ENCODE data around the gene C19orf85. TPM values are rescaled to one million over a fixed set of nuclear protein-coding genes. Genes with fewer than 3 reads are reported as not detected.

C19orf85 gene
- total RNA-seq = not detected in 2 replicates
- long read RNA-seq = 0 reads

- Mint-ChIP-seq H3K27me3 (ENCODE audit: unreplicated experiment) (no peaks in the 10 kb centered on the region), H3K27ac (ENCODE audit: unreplicated experiment) (no peak within 1 kb of the TSS), H3K9me3 (ENCODE audit: unreplicated experiment) (no peaks in the 10 kb centered on the region), H3K36me3 (ENCODE audit: unreplicated experiment) (no peaks in the 10 kb centered on the region), H3K4me1 (ENCODE audit: unreplicated experiment) (peaks cover 25% of the 10 kb centered on the region), H3K4me3 (ENCODE audit: unreplicated experiment) (no peak within 1 kb of the TSS)
- no peak for TF ChIP-seq CTCF (IDR thresholded peaks at IDR 0.05)
- DNase-seq (ENCODE audit: extremely low spot score, unreplicated experiment) = no peak
Observed at GRCh38 chr19:55464662-55465054, at the start of gene C19orf85. Gene C19orf85, minus strand, starts transcription at chr19:55464751. Its CDS starts 197 bp downstream, at chr19:55464554.

DNA sequence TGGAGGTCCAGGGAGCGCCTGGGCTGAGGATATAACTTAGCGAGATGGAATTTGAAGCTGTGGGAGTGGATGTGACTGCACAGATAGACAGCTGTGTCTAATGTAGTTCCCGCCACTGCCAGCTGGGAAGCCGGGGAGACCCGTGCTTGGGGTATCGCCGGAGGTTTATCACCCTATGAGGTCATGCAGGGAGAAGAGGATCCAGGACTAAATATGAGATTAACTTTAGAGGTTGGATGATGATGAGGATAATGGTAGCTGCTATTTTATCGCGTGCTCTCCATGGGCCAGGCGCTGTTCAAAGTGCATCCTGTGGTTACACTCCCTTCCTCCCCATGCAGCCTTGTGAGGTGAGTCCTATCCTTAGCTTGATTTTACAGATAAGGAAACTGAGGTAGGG, 43.6 kb upstream of the C19orf85 start:
- no peaks in the 10 kb centered on the region for H3K27me3 Mint-ChIP-seq (ENCODE audit: unreplicated experiment)
- no peak overlapping the region for H3K4me3 Mint-ChIP-seq (ENCODE audit: unreplicated experiment)
- no peaks in the 10 kb centered on the region for H3K36me3 Mint-ChIP-seq (ENCODE audit: unreplicated experiment)
- no peaks in the 10 kb centered on the region for H3K9me3 Mint-ChIP-seq (ENCODE audit: unreplicated experiment)
- H3K27ac Mint-ChIP-seq (ENCODE audit: unreplicated experiment) = peak overlapping the region; percentile 41
- H3K4me1 Mint-ChIP-seq (ENCODE audit: unreplicated experiment) = peaks cover 5% of the 10 kb centered on the region
- no peak for TF ChIP-seq CTCF (IDR thresholded peaks at IDR 0.05)
- no peak for DNase-seq (ENCODE audit: extremely low spot score, unreplicated experiment)

DNA sequence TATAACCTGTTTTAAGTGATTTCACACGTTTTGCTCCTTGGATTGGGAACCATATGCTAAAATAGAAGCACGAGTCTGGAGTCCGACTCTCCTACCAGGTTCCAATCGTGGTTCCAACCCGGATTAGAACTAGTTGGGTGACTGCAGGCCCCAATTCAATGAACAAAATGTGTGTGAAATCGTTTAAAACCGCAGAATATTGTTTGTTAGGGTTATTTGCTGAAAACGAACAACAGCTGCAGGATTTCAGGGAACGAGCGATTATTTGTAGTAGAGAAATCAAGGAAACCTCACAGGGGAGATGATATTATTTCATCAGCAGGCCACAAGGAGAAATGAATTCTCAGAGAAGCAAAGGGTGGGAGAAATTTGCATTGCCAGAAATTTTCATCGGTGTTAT, 40.4 kb upstream of the C19orf85 start:
- Mint-ChIP-seq H3K9me3 (ENCODE audit: unreplicated experiment) (no peaks in the 10 kb centered on the region), H3K36me3 (ENCODE audit: unreplicated experiment) (no peaks in the 10 kb centered on the region), H3K4me1 (ENCODE audit: unreplicated experiment) (peaks cover 5% of the 10 kb centered on the region), H3K27ac (ENCODE audit: unreplicated experiment) (no peak overlapping the region), H3K4me3 (ENCODE audit: unreplicated experiment) (no peak overlapping the region), H3K27me3 (ENCODE audit: unreplicated experiment) (no peaks in the 10 kb centered on the region)
- TF ChIP-seq CTCF (IDR thresholded peaks at IDR 0.05) = no peak
- no peak for DNase-seq (ENCODE audit: extremely low spot score, unreplicated experiment)

GRCh38 chr19:55504252-55504603, 39.7 kb upstream of the C19orf85 start:
- no peak overlapping the region for H3K27ac Mint-ChIP-seq (ENCODE audit: unreplicated experiment)
- H3K36me3 Mint-ChIP-seq (ENCODE audit: unreplicated experiment) = no peaks in the 10 kb centered on the region
- H3K4me1 Mint-ChIP-seq (ENCODE audit: unreplicated experiment) = peaks cover 5% of the 10 kb centered on the region
- H3K4me3 Mint-ChIP-seq (ENCODE audit: unreplicated experiment) = peak overlapping the region; percentile 75
- H3K9me3 Mint-ChIP-seq (ENCODE audit: unreplicated experiment) = no peaks in the 10 kb centered on the region
- TF ChIP-seq CTCF (IDR thresholded peaks at IDR 0.05) = no peak
- DNase-seq (ENCODE audit: extremely low spot score, unreplicated experiment) = no peak
- H3K27me3 Mint-ChIP-seq (ENCODE audit: unreplicated experiment) = no peaks in the 10 kb centered on the region

DNA sequence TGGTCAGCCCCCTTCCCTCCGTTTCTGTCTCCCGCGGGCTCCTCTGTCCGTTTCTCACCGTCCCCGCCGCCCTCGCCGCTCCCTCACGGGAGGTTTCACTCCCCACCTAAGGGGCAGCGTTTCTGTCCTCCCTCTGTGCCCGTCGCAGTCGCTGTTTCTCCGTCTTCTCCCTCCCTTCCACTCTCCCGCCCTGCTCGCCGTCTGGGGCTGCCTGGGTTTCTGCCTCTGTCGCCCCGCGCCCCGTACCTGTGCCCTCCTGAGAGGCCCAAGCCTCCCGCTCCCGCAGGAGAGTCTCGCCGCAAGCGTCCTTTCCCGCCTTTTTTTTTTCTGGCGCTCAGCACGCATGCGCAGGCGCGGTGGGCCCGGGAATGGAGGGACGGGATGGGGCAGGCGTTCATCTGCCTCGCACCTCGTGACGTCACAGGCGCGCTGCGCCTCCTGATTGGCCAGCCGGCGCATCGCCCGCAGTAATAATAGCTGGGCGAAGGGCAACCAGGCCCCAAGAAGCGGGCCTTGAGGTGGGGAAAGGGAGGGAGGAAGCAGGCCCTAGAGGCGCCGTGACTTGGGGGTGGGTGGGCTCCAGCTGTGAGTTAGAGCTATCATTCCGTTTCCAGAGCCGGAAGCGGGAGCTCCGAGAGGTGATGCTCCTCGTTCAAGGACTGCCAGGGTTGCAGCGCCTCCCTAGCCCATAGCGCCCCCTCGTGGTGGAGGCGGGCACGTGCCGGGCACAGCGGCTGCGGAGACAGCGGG, 39.1 kb upstream of the C19orf85 start:
- peak overlapping the region; percentile 75 for H3K4me3 Mint-ChIP-seq (ENCODE audit: unreplicated experiment)
- peak; percentile 99 for TF ChIP-seq CTCF (IDR thresholded peaks at IDR 0.05)
- H3K27me3 Mint-ChIP-seq (ENCODE audit: unreplicated experiment) = no peaks in the 10 kb centered on the region
- DNase-seq (ENCODE audit: extremely low spot score, unreplicated experiment) = peak; percentile 98
- peaks cover 5% of the 10 kb centered on the region for H3K4me1 Mint-ChIP-seq (ENCODE audit: unreplicated experiment)
- peak overlapping the region; percentile 63 for H3K27ac Mint-ChIP-seq (ENCODE audit: unreplicated experiment)
- H3K36me3 Mint-ChIP-seq (ENCODE audit: unreplicated experiment) = no peaks in the 10 kb centered on the region
- H3K9me3 Mint-ChIP-seq (ENCODE audit: unreplicated experiment) = no peaks in the 10 kb centered on the region
